Measurements from ENCODE around the gene SDR9C7.

DNA sequence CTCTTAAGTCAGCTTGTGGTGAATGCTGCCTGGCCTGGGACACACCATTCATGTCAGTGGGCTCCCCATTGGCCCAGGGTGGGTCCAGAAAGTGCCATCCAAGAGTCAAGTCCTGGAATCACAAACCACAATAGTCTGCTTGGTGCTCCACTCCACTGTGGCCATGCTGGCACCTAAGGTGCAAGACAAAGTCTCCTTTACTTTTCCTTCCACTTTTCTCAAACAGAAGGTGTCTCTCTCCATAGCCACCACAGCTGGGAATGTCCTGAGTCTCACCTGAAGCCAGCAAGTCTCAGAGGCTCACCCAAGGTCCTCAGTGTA, 14.2 kb upstream of the SDR9C7 start:
- TF ChIP-seq, protein P1, sequence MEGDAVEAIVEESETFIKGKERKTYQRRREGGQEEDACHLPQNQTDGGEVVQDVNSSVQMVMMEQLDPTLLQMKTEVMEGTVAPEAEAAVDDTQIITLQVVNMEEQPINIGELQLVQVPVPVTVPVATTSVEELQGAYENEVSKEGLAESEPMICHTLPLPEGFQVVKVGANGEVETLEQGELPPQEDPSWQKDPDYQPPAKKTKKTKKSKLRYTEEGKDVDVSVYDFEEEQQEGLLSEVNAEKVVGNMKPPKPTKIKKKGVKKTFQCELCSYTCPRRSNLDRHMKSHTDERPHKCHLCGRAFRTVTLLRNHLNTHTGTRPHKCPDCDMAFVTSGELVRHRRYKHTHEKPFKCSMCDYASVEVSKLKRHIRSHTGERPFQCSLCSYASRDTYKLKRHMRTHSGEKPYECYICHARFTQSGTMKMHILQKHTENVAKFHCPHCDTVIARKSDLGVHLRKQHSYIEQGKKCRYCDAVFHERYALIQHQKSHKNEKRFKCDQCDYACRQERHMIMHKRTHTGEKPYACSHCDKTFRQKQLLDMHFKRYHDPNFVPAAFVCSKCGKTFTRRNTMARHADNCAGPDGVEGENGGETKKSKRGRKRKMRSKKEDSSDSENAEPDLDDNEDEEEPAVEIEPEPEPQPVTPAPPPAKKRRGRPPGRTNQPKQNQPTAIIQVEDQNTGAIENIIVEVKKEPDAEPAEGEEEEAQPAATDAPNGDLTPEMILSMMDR (IDR thresholded peaks at IDR 0.05): no peak
- TF ChIP-seq POLR2AphosphoS5 (IDR thresholded peaks at IDR 0.05) (no peak), POLR2A (IDR thresholded peaks at IDR 0.05) (no peak), EP300 (IDR thresholded peaks at IDR 0.05) (no peak)

Data from gastroesophageal sphincter (tissue), 3 donors.